Right lobe of liver (tissue), 4 donors: ENCODE measurements around the gene SEC31A.

Experiments used
- CTCF ChIP-seq, 4 donors: fragments of 200-600 bp in 3 of 4; fragments of 450-650 bp in 1 of 4; IDR thresholded peaks; one replicate each; pipeline versions ENCODE4 v1.5.1 to v1.8.0; 2016 to 2022; ENCODE audit warnings: antibody characterized with exemption in 4 of 4, mild to moderate bottlenecking in 2 of 4
- POLR2A ChIP-seq: fragments of 450-650 bp; IDR thresholded peaks from one replicate; pipeline ENCODE4 v1.6.1; 2017; ENCODE audit warnings: antibody characterized with exemption, mild to moderate bottlenecking
- donor health status: DM: no; HTN: no; CAD: no.
- donor health status: DM: no; HTN: no; CAD: no.
- donor health status: DM: no; HTN: yes; CAD: no.

GRCh38 chr4:82934441-82934840 lies 43.5 kb upstream of the SEC31A start:
- TF ChIP-seq CTCF (IDR thresholded peaks at IDR 0.05), result no peak
- no peak for TF ChIP-seq POLR2A
